HepG2 (cell line): Measurements from ENCODE around the gene TOE1. TPM values are rescaled to one million over a fixed set of nuclear protein-coding genes. Genes with fewer than 3 reads are reported as not detected.

Source experiments
- AHDC1 ChIP-seq: sonication (generic); formaldehyde crosslinking; IDR thresholded peaks from 2 replicates; pipeline ENCODE4 v1.5.1; 2020; ENCODE audit warnings: mild to moderate bottlenecking, missing genetic modification reagents, borderline replicate concordance
- FOXA1 ChIP-seq, 2 experiments: fragments of 450-650 bp in 1 of 2; sonication (generic) in 1 of 2; formaldehyde crosslinking in 1 of 2; IDR thresholded peaks; 2 replicates each; pipeline versions ENCODE4 v1.4.0 to v1.6.1; 2016 to 2020; ENCODE audit warnings: missing genetic modification reagents in 1 of 2
- GATAD2A ChIP-seq: IDR thresholded peaks from 2 replicates; pipeline ENCODE4 v1.6.1; 2016
- RNF219 ChIP-seq: sonication (generic); formaldehyde crosslinking; IDR thresholded peaks from 2 replicates; pipeline ENCODE4 v1.5.0; 2020; ENCODE audit warnings: mild to moderate bottlenecking, missing genetic modification reagents
- SETDB1 ChIP-seq: sonication (generic); formaldehyde crosslinking; IDR thresholded peaks from 2 replicates; pipeline ENCODE4 v1.5.1; 2020; ENCODE audit warnings: missing genetic modification reagents, mild to moderate bottlenecking, borderline replicate concordance
- SRSF1 ChIP-seq: fragments of 200-400 bp; formaldehyde crosslinking; optimal IDR thresholded peaks from 2 replicates; pipeline ENCODE3; 2017; ENCODE audit warnings: mild to moderate bottlenecking, low read depth, low read length, moderate library complexity
- ZFYVE20 ChIP-seq: sonication (generic); formaldehyde crosslinking; IDR thresholded peaks from 2 replicates; pipeline ENCODE4 v1.8.0; 2023; ENCODE audit warnings: low read depth, mild to moderate bottlenecking, moderate library complexity, missing genetic modification reagents, borderline replicate concordance
- ZMYM3 ChIP-seq: sonication (generic); formaldehyde crosslinking; IDR thresholded peaks from 2 replicates; pipeline ENCODE4 v1.5.1; 2020; ENCODE audit warnings: mild to moderate bottlenecking, missing genetic modification reagents
- ZNF101 ChIP-seq: sonication (generic); formaldehyde crosslinking; IDR thresholded peaks from 2 replicates; pipeline ENCODE4 v1.4.0; 2020; ENCODE audit warnings: mild to moderate bottlenecking, low read depth, missing genetic modification reagents, borderline replicate concordance
- ZNF318 ChIP-seq: sonication (generic); formaldehyde crosslinking; IDR thresholded peaks from 2 replicates; pipeline ENCODE4 v1.4.0; 2020; ENCODE audit warnings: mild to moderate bottlenecking, missing genetic modification reagents
- ZNF713 ChIP-seq: sonication (generic); formaldehyde crosslinking; IDR thresholded peaks from 2 replicates; pipeline ENCODE4 v1.4.0; 2020; ENCODE audit warnings: mild to moderate bottlenecking, missing genetic modification reagents
- ZNF839 ChIP-seq: sonication (generic); formaldehyde crosslinking; IDR thresholded peaks from 2 replicates; pipeline ENCODE4 v1.4.0; 2020; ENCODE audit warnings: missing genetic modification reagents, mild to moderate bottlenecking, borderline replicate concordance
- polyA plus RNA-seq, 8 experiments: library from polyadenylated mRNA; depleted of rRNA in 3 of 8; stranded (reverse) in 7 of 8; unstranded in 1 of 8; fragments of >200 nt; fragmentation: Illumina TruSeq in 4 of 8; extraction: Trizol in 4 of 8; gene quantifications; 2 replicates each; pipeline versions ENCODE4 v1.2.1 to v1.2.3, GENCODE V29; 2011 to 2016; ENCODE audit warnings: low read depth in 4 of 8, missing spikeins in 1 of 8, mixed read lengths in 1 of 8; ENCODE audit not compliant: insufficient read depth in 1 of 8
- total RNA-seq, 5 experiments: library from RNA; depleted of rRNA; stranded (reverse); fragments of >200 nt; fragmentation: Illumina TruSeq; extraction: Trizol; gene quantifications; 2 replicates each; pipeline ENCODE4 v1.2.3, GENCODE V29; 2016; ENCODE audit warnings: low read depth in 1 of 5

TOE1 gene
- total and polyA plus RNA-seq, 2 of the 13 experiments (the other 11 are each of a cell fraction or from before 2014, with no cell fraction given), result 14.1 to 19.0 TPM

- TF ChIP-seq ZFYVE20 (CRISPR knock-in tag) (no peak), ZNF713 (CRISPR knock-in tag) (peak; percentile 89), GATAD2A (CRISPR knock-in tag) (peak; percentile 44), SRSF1 (no peak), ZNF101 (no peak), FOXA1 (IDR thresholded peaks at IDR 0.05) (no peak), FOXA1 (CRISPR knock-in tag; IDR thresholded peaks at IDR 0.05) (no peak), ZNF318 (CRISPR knock-in tag) (no peak), ZMYM3 (CRISPR knock-in tag) (peak; percentile 68), ZNF839 (CRISPR knock-in tag) (no peak; the same call in 1 of the 2 replicates), AHDC1 (CRISPR knock-in tag) (no peak), RNF219 (CRISPR knock-in tag) (no peak), SETDB1 (no peak)
Observed at GRCh38 chr1:45339789-45340558, at the start of gene TOE1, which contains the start of gene MUTYH (continued).
